K562 (cell line): Measurements from ENCODE around the gene SPCS3. TPM values are rescaled to one million over a fixed set of nuclear protein-coding genes. Genes with fewer than 3 reads are reported as not detected.

Experiments used
- ATAC-seq: fragments of 200-7000 bp; cut with Tn5 transposase; 3 replicates; pipeline ENCODE4 v1.9.1; 2020; ENCODE audit warnings: moderate library complexity
- BruUV-seq: library from RNA; stranded (reverse); fragments of 400-500 nt; replicated peaks from 2 replicates; lab custom pipeline; 2021; lab: Mats Ljungman, UMichigan
- CTCF ChIA-PET: fragments of 300-600 bp; formaldehyde crosslinking; extraction: SDS; loops from one replicate; lab custom pipeline; 2021; ENCODE audit warnings: low intra/inter-chr PET ratio; lab: Yijun Ruan, JAX
- POLR2A ChIA-PET: fragments of 300-600, 350-650 bp; sonication (Branson Sonifier 250); formaldehyde crosslinking; extraction: SDS; loops from one replicate; lab custom pipeline; 2021; ENCODE audit warnings: antibody characterized with exemption, inconsistent platforms; lab: Yijun Ruan, JAX
- DNase-seq, 4 experiments: peaks; one replicate each; pipeline versions ENCODE4 v3.0.0 to v3.0.0-alpha.2; 2011 to 2018; ENCODE audit warnings: low spot score in 3 of 4, mixed read lengths in 3 of 4; ENCODE audit errors: extremely low read depth in 1 of 4
- FAIRE-seq: peaks from 2 replicates; lab custom pipeline; 2011; peaks lifted over from hg19 to GRCh38; lab: Jason Lieb, UNC
- H2AFZ ChIP-seq: 2 replicates; pipeline ENCODE4 v1.6.0; 2011; ENCODE audit warnings: low read depth, low read length, control low read depth, inconsistent platforms
- H3K27ac ChIP-seq: fragments of 200-600 bp; 3 replicates; pipeline ENCODE4 v1.8.0; 2011; ENCODE audit warnings: low read depth, mild to moderate bottlenecking, control low read depth, inconsistent platforms, low read length, moderate library complexity, mixed read lengths; ENCODE audit errors: extremely low read depth
- H3K27me3 ChIP-seq, 2 experiments: fragments of 300-600 bp in 1 of 2; 2 replicates in 1 of 2; 3 replicates in 1 of 2; pipeline versions ENCODE4 v1.6.0 to v1.8.0; 2011; ENCODE audit warnings: inconsistent platforms in 2 of 2, low read length in 2 of 2, mild to moderate bottlenecking in 1 of 2, mixed read lengths in 1 of 2, moderate library complexity in 1 of 2; ENCODE audit not compliant: control insufficient read depth in 2 of 2, insufficient read depth in 2 of 2
- H3K36me3 ChIP-seq: fragments of 300-600 bp; 3 replicates; pipeline ENCODE4 v1.8.0; 2011; ENCODE audit warnings: mild to moderate bottlenecking, low read length, inconsistent platforms; ENCODE audit not compliant: control insufficient read depth, insufficient read depth
- H3K4me1 ChIP-seq, 2 experiments: fragments of 200-600 bp in 1 of 2; replicated peaks in 1 of 2; 2 replicates in 1 of 2; 3 replicates in 1 of 2; pipeline versions ENCODE4 v1.5.1 to v1.8.0; 2011; ENCODE audit warnings: inconsistent platforms in 2 of 2, low read length in 2 of 2, mild to moderate bottlenecking in 1 of 2, mixed read lengths in 1 of 2, moderate library complexity in 1 of 2; ENCODE audit not compliant: control insufficient read depth in 2 of 2, insufficient read depth in 2 of 2
- H3K4me2 ChIP-seq: 2 replicates; pipeline ENCODE4 v1.6.1; 2011; ENCODE audit warnings: low read length, control low read depth, inconsistent platforms, mixed read lengths; ENCODE audit not compliant: insufficient read depth
- H3K4me3 ChIP-seq: fragments of 200-600 bp; sonication (generic), shearing (Covaris generic); 2 replicates; pipeline ENCODE4 v1.5.1; 2016; ENCODE audit warnings: control low read depth, inconsistent platforms
- H3K79me2 ChIP-seq: fragments of 200-600 bp; 3 replicates; pipeline ENCODE4 v1.8.0; 2011; ENCODE audit warnings: low read length, inconsistent platforms; ENCODE audit not compliant: control insufficient read depth, insufficient read depth
- H3K9ac ChIP-seq, 2 experiments: 2 replicates each; pipeline versions ENCODE4 v1.6.0 to v1.6.1; 2011; ENCODE audit warnings: low read depth in 2 of 2, low read length in 2 of 2, control low read depth in 1 of 2, inconsistent platforms in 1 of 2, mild to moderate bottlenecking in 1 of 2, mixed read lengths in 1 of 2; ENCODE audit not compliant: insufficient read depth in 1 of 2
- H3K9me1 ChIP-seq: one replicate; pipeline ENCODE4 v1.6.0; 2011; ENCODE audit warnings: inconsistent platforms, mild to moderate bottlenecking, low read length, moderate library complexity; ENCODE audit not compliant: control insufficient read depth, insufficient read depth
- H3K9me3 ChIP-seq: replicated peaks from 2 replicates; pipeline ENCODE4 v1.5.1; 2011; ENCODE audit warnings: low read depth, low read length, inconsistent platforms; ENCODE audit not compliant: control insufficient read depth, insufficient read depth
- H4K20me1 ChIP-seq: replicated peaks from 2 replicates; pipeline ENCODE4 v1.6.1; 2011; ENCODE audit warnings: low read length, inconsistent platforms, mixed read lengths; ENCODE audit not compliant: control insufficient read depth, insufficient read depth
- CTCF ChIP-seq, 3 experiments: IDR thresholded peaks in 2 of 3; conservative IDR thresholded peaks in 1 of 3; 2 replicates each; pipeline ENCODE4 v1.5.1; 2011 to 2012; ENCODE audit warnings: low read length in 3 of 3, mild to moderate bottlenecking in 3 of 3, control low read depth in 2 of 3, improper control_type of control experiment in 1 of 3, inconsistent platforms in 1 of 3, low read depth in 1 of 3, mixed read lengths in 1 of 3, moderate library complexity in 1 of 3; ENCODE audit not compliant: insufficient read depth in 2 of 3
- DEAF1 ChIP-seq: fragments of 450-650 bp; formaldehyde crosslinking; IDR thresholded peaks from 2 replicates; pipeline ENCODE4 v1.4.0; 2020; ENCODE audit warnings: mild to moderate bottlenecking, moderate library complexity
- E2F3 ChIP-seq: fragments of 250-450 bp; sonication (Bioruptor Pico); IDR thresholded peaks from 2 replicates; pipeline ENCODE4 v1.4.0; 2020; ENCODE audit warnings: mild to moderate bottlenecking
- NR2C2 ChIP-seq, 2 experiments: fragments of 200-800 bp in 1 of 2; sonication (Bioruptor generic) in 1 of 2; sonication (generic) in 1 of 2; formaldehyde crosslinking in 1 of 2; IDR thresholded peaks; 2 replicates each; pipeline versions ENCODE4 v1.6.1 to v1.8.0; 2016 to 2022; ENCODE audit warnings: mild to moderate bottlenecking in 1 of 2, missing compliant biosample characterization in 1 of 2, missing genetic modification characterization in 1 of 2, missing genetic modification reagents in 1 of 2
- RAD21 ChIP-seq, 2 experiments: fragments of 250-450 bp in 1 of 2; fragments of 450-650 bp in 1 of 2; sonication (Bioruptor Pico) in 1 of 2; formaldehyde crosslinking in 1 of 2; IDR thresholded peaks in 1 of 2; conservative IDR thresholded peaks in 1 of 2; 2 replicates each; pipeline versions ENCODE4 v1.4.0 to v1.8.0; 2020 to 2022; ENCODE audit warnings: mild to moderate bottlenecking in 2 of 2, moderate library complexity in 1 of 2
- ZNF239 ChIP-seq: fragments of 250-450 bp; sonication (Bioruptor Pico); IDR thresholded peaks from 2 replicates; pipeline ENCODE4 v1.4.0; 2020; ENCODE audit warnings: mild to moderate bottlenecking
- WGBS: fragments of 100-300 bp; shearing (Covaris generic); methylation state at CpG from one replicate; pipeline ENCODE4 v1.1.6; 2016; ENCODE audit warnings: low coverage, mixed read lengths; ENCODE audit not compliant: insufficient coverage; ENCODE audit errors: missing lambda C conversion rate; 5-methylcytosine and 5-hydroxymethylcytosine counted together
- in situ Hi-C: fragments of 300-500 bp; cut with MboI; formaldehyde crosslinking; loops from 4 replicates; pipeline ENCODE4 v1.15.0; 2018; ENCODE audit warnings: inconsistent platforms, mixed read lengths
- intact Hi-C: fragments of 100-400 bp; cut with micrococcal nuclease; formaldehyde crosslinking; loops from 2 replicates; pipeline ENCODE4 v1.14.2; 2022
- polyA plus RNA-seq, 8 experiments: library from polyadenylated mRNA; depleted of rRNA in 4 of 8; stranded (reverse) in 5 of 8; unstranded in 3 of 8; fragments of >200 nt; fragmentation: Nextera tagmentation in 2 of 8; fragmentation: Illumina TruSeq in 1 of 8; extraction: Ambion mirVana in 2 of 8; extraction: Trizol in 1 of 8; gene quantifications; 2 replicates each; pipeline versions ENCODE4 v1.2.1 to v1.2.3, GENCODE V29; 2011 to 2014; ENCODE audit warnings: inconsistent platforms in 1 of 8, missing spikeins in 1 of 8
- total RNA-seq, 7 experiments: library from RNA; depleted of rRNA in 6 of 7; stranded (reverse); fragments of >200 nt in 6 of 7; fragmentation: Illumina TruSeq in 2 of 7; extraction: Trizol in 2 of 7; gene quantifications; 2 replicates each; pipeline versions ENCODE4 v1.2.1 to v1.2.3, GENCODE V29; 2011 to 2021; ENCODE audit warnings: low replicate concordance in 1 of 7

SPCS3 gene
- total and polyA plus RNA-seq, 9 of the 15 experiments (the other 6 are each of a cell fraction or from before 2014, with no cell fraction given): 64.6 to 196 (median 85.4) TPM

DNA sequence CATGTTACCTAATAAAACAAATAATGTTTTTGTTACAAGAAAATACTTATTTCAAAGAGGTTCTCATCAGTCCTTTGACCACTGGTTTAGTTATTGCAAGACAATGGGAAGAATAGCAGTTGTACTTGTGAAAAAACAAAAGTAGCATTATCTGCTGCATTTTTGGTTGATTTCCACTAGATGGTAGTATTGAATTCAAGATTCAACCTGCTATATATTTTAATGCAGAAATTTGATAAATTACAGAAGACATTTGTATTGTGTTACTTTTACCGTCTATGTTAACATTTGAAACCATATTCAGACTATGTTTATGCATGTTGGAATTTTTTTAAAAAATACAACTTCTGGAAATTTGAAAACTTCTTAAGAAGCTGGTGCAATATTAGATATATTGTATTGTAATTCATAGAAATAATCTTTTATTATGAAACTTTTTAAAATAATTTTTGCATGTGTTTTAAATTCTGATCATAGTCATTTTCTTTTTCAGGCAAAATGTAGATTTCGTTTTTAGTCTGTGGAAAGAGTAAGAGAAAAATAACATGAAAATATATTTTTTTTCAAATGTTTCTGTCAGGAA, 56.4 kb downstream of the SPCS3 start:
- TF ChIP-seq ZNF239 (CRISPR knock-in tag) (no peak), RAD21 (CRISPR knock-in tag; conservative IDR thresholded peaks at IDR 0.05 in 1 of 2, IDR thresholded peaks at IDR 0.05 in 1 of 2) (peak in 1 of 2 experiments; percentile 36; a peak in 3 of 4 replicates), E2F3 (CRISPR knock-in tag) (no peak), CTCF (IDR thresholded peaks at IDR 0.05 in 2 of 3, conservative IDR thresholded peaks at IDR 0.05 in 1 of 3; ENCODE audit: insufficient read depth in 2 of 3, low read depth in 1 of 3, low read length in 3 of 3) (peak in 1 of 3 experiments; percentile 41; a peak in 2 of 6 replicates), DEAF1 (CRISPR knock-in tag) (no peak), NR2C2 (CRISPR knock-in tag; IDR thresholded peaks at IDR 0.05) (no peak), NR2C2 (tag; IDR thresholded peaks at IDR 0.05) (no peak)
- peak in 1 of 4 experiments; percentile 7 for DNase-seq
- BruUV-seq: no TSS peak
- Histone ChIP-seq H3K4me2 (no peak overlapping the region), H4K20me1 (no peaks in the 10 kb centered on the region), H3K4me3 (no peak overlapping the region), H3K9me1 (no peaks in the 10 kb centered on the region), H3K79me2 (no peaks in the 10 kb centered on the region), H3K9me3 (no peaks in the 10 kb centered on the region), H3K4me1 (no peaks in the 10 kb centered on the region), H3K9ac (no peak overlapping the region), H3K36me3 (no peaks in the 10 kb centered on the region), H3K27ac (no peak overlapping the region), H2AFZ (no peak overlapping the region), H3K27me3 (no peaks in the 10 kb centered on the region)
- WGBS: 0% methylated on average over 2 of the region's 2 CpGs
- POLR2A ChIA-PET: no interaction called here
- intact Hi-C loops: loop anchor here (10.0 kb wide), 1 partner anchor 869 kb away; no protein-coding TSS in a partner anchor
- no peak for ATAC-seq
- FAIRE-seq: no peak
- CTCF ChIA-PET: no interaction called here
- in situ Hi-C loops: no loop called here
